HG02610 (cell line): Measurements from ENCODE around the gene ZNF609.
"Not testable (repeated sequence)": the region's sequence is repeated elsewhere in the genome, so short reads cannot be mapped to it uniquely, and the experiment has no call there.

Experiments used
- ATAC-seq: cut with Tn5 transposase; IDR thresholded peaks from one replicate; pipeline ENCODE4 v1.9.1; 2021; ENCODE audit warnings: mild to moderate bottlenecking, moderate library complexity; ENCODE audit not compliant: unreplicated experiment

ZNF609 gene

GRCh38 chr15:64580696-64581407 is 120.5 kb downstream of the ZNF609 start:
- ATAC-seq: no peak

GRCh38 chr15:64581408-64581761 is 121.0 kb downstream of the ZNF609 start:
- no peak for ATAC-seq

GRCh38 chr15:64582202-64582601 is 121.8 kb downstream of the ZNF609 start:
- ATAC-seq: no peak

GRCh38 chr15:64583519-64583918 is 123.1 kb downstream of the ZNF609 start:
- ATAC-seq: no peak

- no peak for ATAC-seq
Measured at GRCh38 chr15:64583983-64584382, 123.6 kb downstream of the ZNF609 start.

GRCh38 chr15:64586259-64586870 is 126.0 kb downstream of the ZNF609 start:
- no peak for ATAC-seq

- ATAC-seq: no peak
Measured at GRCh38 chr15:64586984-64587383, 126.6 kb downstream of the ZNF609 start.

GRCh38 chr15:64589435-64590084 is 129.2 kb downstream of the ZNF609 start:
- no peak for ATAC-seq

- ATAC-seq: not testable (repeated sequence)
Measured at GRCh38 chr15:64592845-64593244, 132.5 kb downstream of the ZNF609 start.

- ATAC-seq: no peak
Measured at GRCh38 chr15:64596701-64597476, 136.5 kb downstream of the ZNF609 start.

GRCh38 chr15:64597477-64597822 is 137.1 kb downstream of the ZNF609 start:
- no peak for ATAC-seq

GRCh38 chr15:64599226-64599625 is 138.8 kb downstream of the ZNF609 start:
- no peak for ATAC-seq

GRCh38 chr15:64599716-64600115 is 139.3 kb downstream of the ZNF609 start:
- no peak for ATAC-seq

- ATAC-seq: no peak
Measured at GRCh38 chr15:64600794-64601193, 140.4 kb downstream of the ZNF609 start.

- no peak for ATAC-seq
Measured at GRCh38 chr15:64604319-64604718, 143.9 kb downstream of the ZNF609 start.

- ATAC-seq: not testable (repeated sequence)
Measured at GRCh38 chr15:64607416-64607815, 147.0 kb downstream of the ZNF609 start.

- ATAC-seq: no peak
Measured at GRCh38 chr15:64610257-64610919, 150.0 kb downstream of the ZNF609 start.

GRCh38 chr15:64611085-64611725 is 150.8 kb downstream of the ZNF609 start:
- no peak for ATAC-seq

- ATAC-seq: no peak
Measured at GRCh38 chr15:64614519-64614918, 154.1 kb downstream of the ZNF609 start.

- no peak for ATAC-seq
Measured at GRCh38 chr15:64617727-64618126, 157.3 kb downstream of the ZNF609 start.

GRCh38 chr15:64618138-64618537 is 157.8 kb downstream of the ZNF609 start:
- no peak for ATAC-seq
